IPS-15b (cell line): ENCODE data around the gene SMTNL2.

ENCODE experiments used
- H3K27me3 ChIP-seq: one replicate; pipeline ENCODE4 v1.6.1; 2013; ENCODE audit warnings: low read length; ENCODE audit not compliant: control insufficient read depth, insufficient read depth
- H3K36me3 ChIP-seq: one replicate; pipeline ENCODE4 v1.6.1; 2013; ENCODE audit warnings: low read length; ENCODE audit not compliant: control insufficient read depth, insufficient read depth
- H3K4me1 ChIP-seq: one replicate; pipeline ENCODE4 v1.6.1; 2013; ENCODE audit warnings: mild to moderate bottlenecking, low read length; ENCODE audit not compliant: control insufficient read depth, insufficient read depth
- H3K4me3 ChIP-seq: one replicate; pipeline ENCODE4 v1.5.1; 2013; ENCODE audit warnings: low read depth, low read length
- H3K9ac ChIP-seq: one replicate; pipeline ENCODE4 v1.6.1; 2013; ENCODE audit warnings: low read depth, mild to moderate bottlenecking, low read length
- H3K9me3 ChIP-seq: one replicate; pipeline ENCODE4 v1.6.1; 2013; ENCODE audit warnings: mild to moderate bottlenecking, low read length; ENCODE audit not compliant: control insufficient read depth, insufficient read depth

Gene SMTNL2

DNA sequence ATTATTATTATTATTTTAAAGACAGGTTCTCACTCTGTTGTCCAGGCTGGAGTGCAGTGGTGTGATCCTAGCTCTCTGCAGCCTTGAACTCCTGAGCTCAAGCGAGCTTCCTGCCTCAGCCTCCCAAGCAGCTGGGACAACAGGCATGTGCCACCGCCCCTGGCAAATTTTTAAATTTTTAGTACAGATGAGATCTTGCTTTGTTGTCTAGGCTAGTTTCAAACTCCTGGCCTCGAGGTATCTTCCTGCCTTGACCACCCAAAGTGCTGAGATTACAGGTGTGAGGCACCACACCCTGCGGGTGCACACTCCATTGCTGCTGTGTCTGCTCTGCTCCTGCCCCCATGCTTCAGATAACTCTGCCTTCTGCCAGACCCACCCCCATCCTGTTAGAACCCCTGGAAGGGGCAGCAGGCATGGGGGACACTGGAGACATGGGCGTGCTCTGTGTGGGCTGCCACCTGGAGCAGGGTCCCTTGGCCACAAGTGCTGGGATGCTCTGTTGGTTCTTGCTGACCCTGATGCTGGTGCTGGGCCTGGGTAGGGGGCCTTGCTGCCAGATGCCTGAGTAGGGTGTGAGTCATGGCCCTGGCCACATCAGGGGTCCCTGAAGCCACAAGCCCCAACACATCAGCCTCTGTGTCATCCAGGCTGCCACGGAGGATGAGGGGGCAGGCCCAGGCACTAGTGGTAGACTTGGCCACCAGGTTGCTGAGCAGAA lies 26.5 kb upstream of the SMTNL2 start:
- Histone ChIP-seq H3K4me1 (peaks cover 6% of the 10 kb centered on the region), H3K36me3 (peaks cover 5% of the 10 kb centered on the region), H3K27me3 (no peaks in the 10 kb centered on the region), H3K4me3 (no peak overlapping the region), H3K9me3 (no peaks in the 10 kb centered on the region), H3K9ac (no peak overlapping the region)

DNA sequence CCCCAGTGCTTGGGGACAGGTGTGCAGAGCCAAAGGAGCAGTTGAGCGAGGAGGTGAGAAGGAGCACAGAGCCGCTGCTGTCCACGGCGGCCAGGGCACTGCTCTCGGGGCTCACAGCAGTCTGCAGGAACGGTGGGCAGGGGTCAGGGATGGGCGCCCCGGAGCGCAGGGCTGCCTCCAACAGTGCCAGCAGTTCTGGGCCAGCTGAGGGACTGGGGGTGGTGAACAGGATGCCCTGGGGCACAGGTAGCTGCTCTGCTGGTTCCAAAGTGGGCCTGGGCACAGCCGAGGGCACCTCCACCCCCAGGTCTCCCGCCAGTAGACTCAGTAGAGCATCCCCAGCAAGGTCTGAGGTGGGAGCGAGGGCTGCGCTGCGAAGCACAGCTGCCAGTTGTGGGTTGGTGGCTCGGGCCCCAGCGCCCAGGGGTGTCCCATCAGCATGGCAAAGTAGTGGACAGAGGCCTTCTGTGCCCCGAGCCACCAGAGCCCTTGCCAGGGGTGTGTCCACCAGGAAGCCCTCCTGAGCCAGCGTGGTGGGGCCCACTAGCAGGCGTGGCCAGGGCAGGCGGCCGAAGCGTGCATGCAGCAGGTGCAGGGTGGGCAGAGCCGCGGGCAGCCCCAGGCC lies 25.9 kb upstream of the SMTNL2 start:
- no peaks in the 10 kb centered on the region for H3K27me3 ChIP-seq
- no peaks in the 10 kb centered on the region for H3K9me3 ChIP-seq
- no peaks in the 10 kb centered on the region for H3K36me3 ChIP-seq
- H3K4me1 ChIP-seq: peaks cover 6% of the 10 kb centered on the region
- no peak overlapping the region for H3K9ac ChIP-seq
- H3K4me3 ChIP-seq: no peak overlapping the region

DNA sequence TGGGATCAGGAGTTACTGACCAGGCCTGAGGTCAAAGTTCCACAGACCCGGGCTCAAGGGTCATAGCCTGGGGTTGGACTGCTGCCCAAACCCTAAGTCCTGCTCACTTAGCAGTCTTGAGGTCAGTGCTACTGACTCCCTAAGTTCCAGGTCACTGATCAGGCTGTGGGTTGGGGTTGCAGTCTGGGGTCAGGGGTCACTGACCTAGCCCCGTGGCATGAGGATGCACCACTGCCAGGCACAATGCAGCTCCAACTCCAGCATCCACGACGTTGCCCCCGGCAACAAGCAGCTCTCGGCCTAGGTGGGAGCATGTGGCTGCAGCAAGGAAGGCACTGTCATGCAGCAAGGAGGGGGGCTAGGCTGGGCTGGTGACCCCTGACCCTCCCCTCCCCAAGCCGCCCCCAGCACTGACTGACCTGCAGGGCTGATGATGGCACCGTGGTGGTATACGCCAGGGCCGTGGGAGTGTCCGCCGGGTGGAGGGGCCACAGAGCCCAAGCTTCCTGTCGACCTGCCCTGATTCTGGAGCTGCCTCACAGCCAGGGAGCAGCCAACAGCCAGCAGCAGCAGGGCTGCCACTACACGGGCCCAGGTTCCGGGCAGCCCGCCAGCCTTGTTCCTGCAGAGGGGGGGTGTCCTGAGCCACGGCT lies 25.1 kb upstream of the SMTNL2 start:
- Histone ChIP-seq H3K27me3 (no peaks in the 10 kb centered on the region), H3K9me3 (no peaks in the 10 kb centered on the region), H3K36me3 (no peaks in the 10 kb centered on the region), H3K4me1 (peaks cover 6% of the 10 kb centered on the region), H3K4me3 (no peak overlapping the region), H3K9ac (no peak overlapping the region)

GRCh38 chr17:4559966-4560365 lies 24.4 kb upstream of the SMTNL2 start:
- Histone ChIP-seq H3K4me3 (no peak overlapping the region), H3K4me1 (peaks cover 6% of the 10 kb centered on the region), H3K27me3 (no peaks in the 10 kb centered on the region), H3K9me3 (no peaks in the 10 kb centered on the region), H3K36me3 (no peaks in the 10 kb centered on the region), H3K9ac (no peak overlapping the region)

- H3K27me3 ChIP-seq: no peaks in the 10 kb centered on the region
- H3K9me3 ChIP-seq: no peaks in the 10 kb centered on the region
- H3K36me3 ChIP-seq: no peaks in the 10 kb centered on the region
- peaks cover 6% of the 10 kb centered on the region for H3K4me1 ChIP-seq
- no peak within 1 kb of the TSS for H3K9ac ChIP-seq
- H3K4me3 ChIP-seq: no peak within 1 kb of the TSS
These were observed 23.9 kb upstream of the SMTNL2 start, which contains the start of gene GGT6 for GRCh38 chr17:4560421-4560820. GGT6 (minus strand) TSS chr17:4560577; CDS start chr17:4560521, 56 bp downstream.

- Histone ChIP-seq H3K4me1 (peaks cover 7% of the 10 kb centered on the region), H3K9me3 (no peaks in the 10 kb centered on the region), H3K4me3 (no peak overlapping the region), H3K27me3 (peaks cover 2% of the 10 kb centered on the region), H3K9ac (no peak overlapping the region), H3K36me3 (no peaks in the 10 kb centered on the region)
These were observed 23.5 kb upstream of the SMTNL2 start for GRCh38 chr17:4560837-4561256.

DNA sequence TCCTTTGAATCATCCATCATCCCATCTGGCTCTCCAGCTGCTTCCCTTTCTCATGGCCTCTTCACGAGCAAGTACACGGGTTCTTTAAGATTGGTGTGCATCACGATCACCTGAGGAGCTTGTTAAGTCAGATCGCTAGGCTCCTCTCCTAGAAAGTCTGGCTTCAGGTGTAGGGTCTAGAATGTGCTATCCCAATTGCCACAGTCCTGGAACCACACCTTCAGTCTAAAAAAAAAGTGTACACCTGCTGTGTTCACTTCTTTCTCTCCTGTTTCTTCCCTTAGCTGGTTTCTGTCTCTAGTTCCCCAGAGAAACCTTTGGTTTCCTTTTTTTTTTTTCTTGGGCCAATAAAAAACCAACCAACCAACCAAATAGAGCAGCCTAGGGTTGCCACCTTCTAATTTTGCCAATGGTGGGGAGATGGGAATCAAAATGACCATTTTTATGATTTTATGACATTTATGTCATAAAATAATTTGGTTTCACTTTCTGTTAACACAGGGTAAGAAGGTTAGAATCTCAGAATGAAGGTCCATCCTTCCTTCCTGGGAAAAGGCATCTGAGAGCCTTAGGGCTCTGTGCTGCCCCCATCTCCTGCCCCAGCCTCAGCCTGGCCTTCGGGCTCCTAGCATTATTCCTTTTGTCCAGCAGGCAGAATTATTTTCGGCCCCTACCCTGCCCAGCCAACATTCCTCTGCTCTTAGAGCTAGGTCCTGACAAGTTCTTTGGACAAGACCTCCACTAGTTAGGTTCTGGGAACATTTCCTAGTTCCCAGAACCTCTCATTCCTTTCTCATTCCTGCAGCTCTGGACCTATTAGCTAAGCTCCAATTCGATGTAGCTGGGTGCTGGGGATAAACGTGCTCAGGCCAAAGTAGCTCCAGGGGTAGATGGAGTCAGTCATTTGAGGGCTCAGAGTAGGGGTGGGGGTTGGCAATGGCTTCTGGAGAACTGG lies 22.0 kb upstream of the SMTNL2 start:
- Histone ChIP-seq H3K4me1 (peaks cover 7% of the 10 kb centered on the region), H3K9ac (no peak overlapping the region), H3K4me3 (no peak overlapping the region), H3K36me3 (no peaks in the 10 kb centered on the region), H3K27me3 (peaks cover 3% of the 10 kb centered on the region), H3K9me3 (no peaks in the 10 kb centered on the region)

GRCh38 chr17:4565209-4566141 lies 18.9 kb upstream of the SMTNL2 start:
- Histone ChIP-seq H3K27me3 (peaks cover 3% of the 10 kb centered on the region), H3K36me3 (no peaks in the 10 kb centered on the region), H3K4me3 (no peak overlapping the region), H3K9ac (no peak overlapping the region), H3K4me1 (peaks cover 7% of the 10 kb centered on the region), H3K9me3 (no peaks in the 10 kb centered on the region)

DNA sequence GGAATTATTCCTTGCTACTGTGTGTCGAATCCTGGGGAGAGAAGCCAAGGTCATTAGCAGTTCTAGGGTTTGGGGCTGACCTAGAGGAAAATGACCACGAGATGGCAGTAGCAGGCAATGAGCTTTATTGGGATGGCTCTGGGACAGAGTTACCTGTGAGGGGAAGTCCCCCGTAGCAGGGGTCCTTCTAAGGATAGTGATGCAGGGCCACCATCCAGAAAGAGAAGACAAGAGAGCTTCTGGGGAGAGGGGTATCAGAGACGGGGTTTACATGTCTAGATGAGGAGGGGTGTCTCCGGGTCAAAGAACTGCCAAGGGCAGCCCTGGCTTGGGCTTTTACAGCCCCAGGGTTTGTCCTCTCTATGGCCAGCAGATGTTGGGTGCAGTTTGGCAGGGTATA lies 17.5 kb upstream of the SMTNL2 start:
- no peak overlapping the region for H3K4me3 ChIP-seq
- peaks cover 7% of the 10 kb centered on the region for H3K4me1 ChIP-seq
- peaks cover 3% of the 10 kb centered on the region for H3K27me3 ChIP-seq
- no peaks in the 10 kb centered on the region for H3K36me3 ChIP-seq
- H3K9ac ChIP-seq: no peak overlapping the region
- H3K9me3 ChIP-seq: no peaks in the 10 kb centered on the region

DNA sequence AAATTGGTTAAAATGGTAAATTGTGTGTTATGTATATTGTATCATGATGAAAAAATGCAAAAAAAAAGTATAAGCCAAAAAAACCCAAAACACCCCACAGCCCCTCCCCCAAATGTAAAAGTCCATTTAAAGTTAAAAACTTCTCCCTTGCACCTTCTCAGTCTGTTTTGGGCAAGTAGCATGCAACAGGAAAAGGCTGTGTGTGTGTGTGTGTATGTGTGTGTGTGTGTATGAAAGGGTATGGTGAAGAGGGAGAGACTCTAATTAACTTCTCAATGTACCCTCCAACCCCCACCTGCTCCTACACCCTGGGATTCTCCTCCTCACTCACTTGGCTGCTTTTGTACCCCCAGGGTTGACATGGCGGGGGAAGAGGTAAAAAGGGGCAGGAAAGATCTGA lies 14.7 kb upstream of the SMTNL2 start:
- peaks cover 7% of the 10 kb centered on the region for H3K4me1 ChIP-seq
- peaks cover 3% of the 10 kb centered on the region for H3K27me3 ChIP-seq
- no peak overlapping the region for H3K4me3 ChIP-seq
- no peaks in the 10 kb centered on the region for H3K36me3 ChIP-seq
- no peaks in the 10 kb centered on the region for H3K9me3 ChIP-seq
- no peak overlapping the region for H3K9ac ChIP-seq
